Hindlimb muscle (tissue), 1 donor: Measurements from ENCODE around the gene RFX8. TPM values are rescaled to one million over a fixed set of nuclear protein-coding genes. Genes with fewer than 3 reads are reported as not detected.
"Not testable (repeated sequence)": the region's sequence is repeated elsewhere in the genome, so short reads cannot be mapped to it uniquely, and the experiment has no call there.

Experiments used
- DNase-seq: peaks from one replicate; pipeline ENCODE4 v3.0.0-alpha.2; 2013
- polyA plus RNA-seq: library from polyadenylated mRNA; unstranded; fragments of 120-200 nt; gene quantifications from one replicate; pipeline ENCODE4 v1.2.1, GENCODE V29; 2013; ENCODE audit not compliant: insufficient read length

Gene RFX8
- polyA plus RNA-seq, 1 donor: 1.9 TPM

- DNase-seq: no peak
These were observed 99.9 kb downstream of the RFX8 start for GRCh38 chr2:101374821-101375561.

GRCh38 chr2:101372792-101373191 lies 102.1 kb downstream of the RFX8 start:
- DNase-seq: no peak

- DNase-seq: no peak
These were observed 103.3 kb downstream of the RFX8 start for GRCh38 chr2:101371636-101372035.

GRCh38 chr2:101369100-101369499 lies 105.8 kb downstream of the RFX8 start:
- no peak for DNase-seq

- no peak for DNase-seq
These were observed 106.5 kb downstream of the RFX8 start for GRCh38 chr2:101368376-101368775.

GRCh38 chr2:101367508-101367907 lies 107.4 kb downstream of the RFX8 start:
- no peak for DNase-seq

- DNase-seq: no peak
These were observed 110.0 kb downstream of the RFX8 start for GRCh38 chr2:101364878-101365277.

GRCh38 chr2:101362777-101363176 lies 112.1 kb downstream of the RFX8 start:
- DNase-seq: no peak

- no peak for DNase-seq
These were observed 112.6 kb downstream of the RFX8 start for GRCh38 chr2:101362316-101362715.

- no peak for DNase-seq
These were observed 113.4 kb downstream of the RFX8 start for GRCh38 chr2:101361522-101361921.

- DNase-seq: no peak
These were observed 113.8 kb downstream of the RFX8 start for GRCh38 chr2:101361121-101361520.

GRCh38 chr2:101360232-101360631 lies 114.7 kb downstream of the RFX8 start:
- no peak for DNase-seq

- DNase-seq: no peak
These were observed 115.4 kb downstream of the RFX8 start for GRCh38 chr2:101359410-101359954.

GRCh38 chr2:101357376-101357775 lies 117.5 kb downstream of the RFX8 start:
- no peak for DNase-seq

- DNase-seq: no peak
These were observed 118.4 kb downstream of the RFX8 start for GRCh38 chr2:101356521-101356920.

- no peak for DNase-seq
These were observed 118.9 kb downstream of the RFX8 start for GRCh38 chr2:101356055-101356454.

GRCh38 chr2:101355401-101356054 lies 119.4 kb downstream of the RFX8 start:
- DNase-seq: no peak

GRCh38 chr2:101354420-101355311 lies 120.2 kb downstream of the RFX8 start:
- no peak for DNase-seq

GRCh38 chr2:101352631-101353030 lies 122.3 kb downstream of the RFX8 start:
- not testable (repeated sequence) for DNase-seq

- no peak for DNase-seq
These were observed 123.7 kb downstream of the RFX8 start for GRCh38 chr2:101351207-101351606.

- DNase-seq: no peak
These were observed 124.8 kb downstream of the RFX8 start for GRCh38 chr2:101349893-101350662.

GRCh38 chr2:101348883-101349282 lies 126.0 kb downstream of the RFX8 start:
- no peak for DNase-seq
